GM19438 (cell line): ENCODE results near the gene CCDC7.
"Not testable (repeated sequence)": the region's sequence is repeated elsewhere in the genome, so short reads cannot be mapped to it uniquely, and the experiment has no call there.

Experiments
- ATAC-seq: cut with Tn5 transposase; IDR thresholded peaks from one replicate; pipeline ENCODE4 v1.9.1; 2021; ENCODE audit warnings: low read depth; ENCODE audit not compliant: unreplicated experiment

The CCDC7 gene

GRCh38 chr10:32540691-32541470 lies 94.9 kb downstream of the CCDC7 start:
- ATAC-seq = no peak

- no peak for ATAC-seq
Observed at GRCh38 chr10:32548208-32548607, 102.3 kb downstream of the CCDC7 start.

- no peak for ATAC-seq
Observed at GRCh38 chr10:32556783-32557395, 110.9 kb downstream of the CCDC7 start.

- ATAC-seq = not testable (repeated sequence)
Observed at GRCh38 chr10:32562695-32563094, 116.8 kb downstream of the CCDC7 start.

GRCh38 chr10:32577448-32577847 lies 131.5 kb downstream of the CCDC7 start:
- ATAC-seq = no peak

GRCh38 chr10:32582946-32583345 lies 137.0 kb downstream of the CCDC7 start:
- ATAC-seq = no peak

- ATAC-seq = not testable (repeated sequence)
Observed at GRCh38 chr10:32598022-32598421, 152.1 kb downstream of the CCDC7 start.

GRCh38 chr10:32600317-32600716 lies 154.4 kb downstream of the CCDC7 start:
- no peak for ATAC-seq

- not testable (repeated sequence) for ATAC-seq
Observed at GRCh38 chr10:32601562-32601961, 155.6 kb downstream of the CCDC7 start.

- no peak for ATAC-seq
Observed at GRCh38 chr10:32605787-32606186, 159.8 kb downstream of the CCDC7 start.

- not testable (repeated sequence) for ATAC-seq
Observed at GRCh38 chr10:32610543-32610942, 164.6 kb downstream of the CCDC7 start.

- no peak for ATAC-seq
Observed at GRCh38 chr10:32616438-32616837, 170.5 kb downstream of the CCDC7 start.

- no peak for ATAC-seq
Observed at GRCh38 chr10:32618482-32618881, 172.5 kb downstream of the CCDC7 start.

GRCh38 chr10:32621969-32622368 lies 176.0 kb downstream of the CCDC7 start:
- ATAC-seq = no peak

- ATAC-seq = no peak
Observed at GRCh38 chr10:32622409-32622808, 176.5 kb downstream of the CCDC7 start.

GRCh38 chr10:32627183-32627582 lies 181.2 kb downstream of the CCDC7 start:
- ATAC-seq = no peak

- no peak for ATAC-seq
Observed at GRCh38 chr10:32629910-32630309, 184.0 kb downstream of the CCDC7 start.

GRCh38 chr10:32646535-32646934 lies 200.6 kb downstream of the CCDC7 start:
- no peak for ATAC-seq

GRCh38 chr10:32650246-32650655 lies 204.3 kb downstream of the CCDC7 start:
- no peak for ATAC-seq

GRCh38 chr10:32657430-32657829 lies 211.5 kb downstream of the CCDC7 start:
- not testable (repeated sequence) for ATAC-seq

GRCh38 chr10:32661346-32661745 lies 215.4 kb downstream of the CCDC7 start:
- ATAC-seq = no peak
